ENCODE results near the gene PIGV. TPM values are rescaled to one million over a fixed set of nuclear protein-coding genes. Genes with fewer than 3 reads are reported as not detected.

The PIGV gene
- 30.8 and 31.9 TPM in 2 replicates for total RNA-seq (2021)
- Bru-seq, nascent RNA, result percentile 71 among the genes with signal in this experiment
- BruChase-seq, experiment 1, labeled RNA remaining after a 2-hour chase, result percentile 73 among the genes with signal in this experiment
- percentile 76 among the genes with signal in this experiment for BruChase-seq, experiment 2, labeled RNA remaining after a 6-hour chase
- long read RNA-seq, transcript PIGV-201 (4 exons, 2,367 nt), result major isoform, 11 of 57 reads
- long read RNA-seq, partial matches to known transcripts, result 5 of 57 reads
- long read RNA-seq, other reads (novel, unspliced or antisense), result 38 of 57 reads

DNA sequence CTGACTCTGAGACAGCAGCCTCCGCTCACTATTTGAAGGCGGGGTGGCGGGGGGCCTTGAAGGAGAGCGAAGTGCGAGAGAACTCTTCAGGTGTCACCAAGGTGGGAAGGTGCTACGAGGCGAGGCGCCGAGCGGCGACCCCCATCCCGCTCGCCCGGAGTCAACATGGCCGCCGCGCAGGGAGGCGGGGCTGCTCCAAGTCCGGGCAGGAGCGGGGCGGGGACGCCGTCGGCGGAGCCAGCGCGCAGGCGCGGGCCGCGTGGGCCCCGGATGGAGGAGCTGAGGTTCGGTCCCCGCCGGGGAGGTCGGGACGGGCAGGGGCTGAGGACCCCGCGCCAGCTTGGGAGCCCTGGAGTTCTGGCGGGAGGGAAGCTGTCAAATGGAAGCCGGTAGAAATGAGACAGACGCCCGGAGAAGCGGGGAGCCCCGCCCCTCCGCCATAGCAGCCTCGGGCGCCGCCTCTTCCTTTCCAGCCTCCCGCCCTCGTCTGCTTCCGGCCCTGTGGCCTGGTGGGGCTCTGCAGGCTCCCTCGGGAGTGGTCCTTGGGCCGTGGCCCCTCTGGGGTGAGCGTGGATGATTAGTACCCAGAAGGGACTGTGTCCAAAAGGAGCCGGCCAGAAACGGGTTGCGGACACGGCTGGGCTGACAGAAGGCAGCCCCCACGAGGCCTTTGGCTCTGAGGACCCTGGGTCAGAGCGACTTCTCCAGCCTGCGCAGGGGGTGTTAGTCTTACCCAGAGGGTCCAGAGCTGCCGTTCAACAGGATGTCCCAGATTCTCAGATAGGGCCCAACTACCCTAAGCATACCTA lies at the start of gene PIGV:
TSS of gene PIGV (plus strand) at position 245 of the 809 bp plus-strand sequence. CDS start 2,866 bp downstream, outside the sequence.
- TF ChIP-seq EZH2 (IDR thresholded peaks at IDR 0.05; ENCODE audit: low read depth), result no peak
- H3K27ac ChIP-seq, result peak within 1 kb of the TSS; percentile 92
- no peaks in the 10 kb centered on the region for H3K27me3 ChIP-seq (ENCODE audit: insufficient read depth, low read depth)
- H3K9me3 ChIP-seq (ENCODE audit: insufficient read depth, low read depth), result no peaks in the 10 kb centered on the region
- H3K36me3 ChIP-seq (ENCODE audit: low read depth), result no peaks in the 10 kb centered on the region
- DNase-seq, result peak in 1 of 2 experiments; percentile 84
- peaks cover 42% of the 10 kb centered on the region; the same call in 1 of the 2 replicates for H3F3A ChIP-seq (ENCODE audit: insufficient read depth, low read depth)
- peak within 1 kb of the TSS; percentile 93 for H3K4me3 ChIP-seq
- no TSS peak for BruUV-seq (replicated peaks)
- H4K20me1 ChIP-seq (ENCODE audit: insufficient read depth), result no peaks in the 10 kb centered on the region
- intact Hi-C loops (cut with micrococcal nuclease; ENCODE audit: unreplicated experiment), result loop anchor here (1.0 to 2.0 kb wide), 3 partner anchors 17 to 287 kb away; no protein-coding TSS in a partner anchor
- POLR2A ChIA-PET (ENCODE audit: unreplicated experiment), result interaction anchor here (0.6 to 0.7 kb wide), 7 partner anchors 77 to 95 kb away, joined by 3 to 30 read pairs (median 3); no protein-coding TSS in a partner anchor
- H3K79me2 ChIP-seq (ENCODE audit: low read depth), result peaks cover 20% of the 10 kb centered on the region
- peak within 1 kb of the TSS; percentile 99 for H3K4me2 ChIP-seq
- peaks cover 52% of the 10 kb centered on the region for H3K4me1 ChIP-seq (replicated peaks; ENCODE audit: insufficient read depth)
- H2AFZ ChIP-seq, result peak within 1 kb of the TSS; percentile 81
- CTCF ChIA-PET, result interaction anchor here (0.8 to 2.0 kb wide), 7 partner anchors 64 to 186 kb away, joined by 3 to 22 read pairs (median 6); no protein-coding TSS in a partner anchor
- no peaks in the 10 kb centered on the region for H3K9me2 ChIP-seq (ENCODE audit: insufficient read depth)

DNA sequence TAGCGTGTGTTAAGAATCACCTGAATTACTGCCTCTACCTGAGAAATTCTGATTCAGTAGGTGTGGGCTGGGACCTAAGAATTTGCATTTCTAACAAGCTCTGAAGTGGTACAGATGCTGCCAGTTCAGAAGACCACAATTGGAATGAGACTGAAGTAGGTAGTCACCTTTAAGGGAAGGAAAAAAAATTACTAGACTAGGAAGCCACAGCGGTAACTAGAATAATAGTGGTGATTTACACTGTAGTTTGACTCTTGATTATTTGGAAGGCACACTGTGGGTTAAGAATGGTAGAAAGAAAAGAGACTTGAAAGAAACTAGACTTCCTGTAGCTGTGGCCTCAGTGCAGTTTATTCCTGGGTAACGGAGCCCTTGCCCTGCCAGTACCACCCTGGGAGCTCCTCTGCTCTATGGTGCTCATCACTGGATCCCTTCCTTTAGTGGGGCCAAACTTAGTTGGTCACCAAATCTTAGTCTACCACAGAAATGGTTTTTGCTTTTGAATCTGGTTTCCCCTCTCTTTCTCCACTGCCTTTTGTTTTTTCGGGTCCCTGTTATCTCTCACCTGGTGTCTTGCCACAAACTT lies 48.3 kb upstream of the PIGV start:
- intact Hi-C loops (cut with micrococcal nuclease; ENCODE audit: unreplicated experiment), result no loop called here
- TF ChIP-seq EZH2 (IDR thresholded peaks at IDR 0.05; ENCODE audit: low read depth), result no peak
- TF ChIP-seq, protein P1, sequence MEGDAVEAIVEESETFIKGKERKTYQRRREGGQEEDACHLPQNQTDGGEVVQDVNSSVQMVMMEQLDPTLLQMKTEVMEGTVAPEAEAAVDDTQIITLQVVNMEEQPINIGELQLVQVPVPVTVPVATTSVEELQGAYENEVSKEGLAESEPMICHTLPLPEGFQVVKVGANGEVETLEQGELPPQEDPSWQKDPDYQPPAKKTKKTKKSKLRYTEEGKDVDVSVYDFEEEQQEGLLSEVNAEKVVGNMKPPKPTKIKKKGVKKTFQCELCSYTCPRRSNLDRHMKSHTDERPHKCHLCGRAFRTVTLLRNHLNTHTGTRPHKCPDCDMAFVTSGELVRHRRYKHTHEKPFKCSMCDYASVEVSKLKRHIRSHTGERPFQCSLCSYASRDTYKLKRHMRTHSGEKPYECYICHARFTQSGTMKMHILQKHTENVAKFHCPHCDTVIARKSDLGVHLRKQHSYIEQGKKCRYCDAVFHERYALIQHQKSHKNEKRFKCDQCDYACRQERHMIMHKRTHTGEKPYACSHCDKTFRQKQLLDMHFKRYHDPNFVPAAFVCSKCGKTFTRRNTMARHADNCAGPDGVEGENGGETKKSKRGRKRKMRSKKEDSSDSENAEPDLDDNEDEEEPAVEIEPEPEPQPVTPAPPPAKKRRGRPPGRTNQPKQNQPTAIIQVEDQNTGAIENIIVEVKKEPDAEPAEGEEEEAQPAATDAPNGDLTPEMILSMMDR (conservative IDR thresholded peaks at IDR 0.05), result no peak
- POLR2A ChIA-PET (ENCODE audit: unreplicated experiment), result no interaction called here
- no peak overlapping the region for H3K4me2 ChIP-seq
- H3K9me3 ChIP-seq (ENCODE audit: insufficient read depth, low read depth), result no peaks in the 10 kb centered on the region
- H2AFZ ChIP-seq, result no peak overlapping the region
- H3F3A ChIP-seq (ENCODE audit: insufficient read depth, low read depth), result peaks cover 11% of the 10 kb centered on the region; the same call in 1 of the 2 replicates
- CTCF ChIA-PET, result no interaction called here
- peaks cover 20% of the 10 kb centered on the region for H3K79me2 ChIP-seq (ENCODE audit: low read depth)
- no peaks in the 10 kb centered on the region for H4K20me1 ChIP-seq (ENCODE audit: insufficient read depth)
- no peaks in the 10 kb centered on the region for H3K9me2 ChIP-seq (ENCODE audit: insufficient read depth)
- no peak for DNase-seq
- H3K36me3 ChIP-seq (ENCODE audit: low read depth), result peaks cover 3% of the 10 kb centered on the region
- H3K4me1 ChIP-seq (replicated peaks; ENCODE audit: insufficient read depth), result peaks cover 15% of the 10 kb centered on the region
- no peak overlapping the region for H3K27ac ChIP-seq
- H3K27me3 ChIP-seq (ENCODE audit: insufficient read depth, low read depth), result no peaks in the 10 kb centered on the region
- BruUV-seq (replicated peaks), result no TSS peak
- H3K4me3 ChIP-seq, result no peak overlapping the region

DNA sequence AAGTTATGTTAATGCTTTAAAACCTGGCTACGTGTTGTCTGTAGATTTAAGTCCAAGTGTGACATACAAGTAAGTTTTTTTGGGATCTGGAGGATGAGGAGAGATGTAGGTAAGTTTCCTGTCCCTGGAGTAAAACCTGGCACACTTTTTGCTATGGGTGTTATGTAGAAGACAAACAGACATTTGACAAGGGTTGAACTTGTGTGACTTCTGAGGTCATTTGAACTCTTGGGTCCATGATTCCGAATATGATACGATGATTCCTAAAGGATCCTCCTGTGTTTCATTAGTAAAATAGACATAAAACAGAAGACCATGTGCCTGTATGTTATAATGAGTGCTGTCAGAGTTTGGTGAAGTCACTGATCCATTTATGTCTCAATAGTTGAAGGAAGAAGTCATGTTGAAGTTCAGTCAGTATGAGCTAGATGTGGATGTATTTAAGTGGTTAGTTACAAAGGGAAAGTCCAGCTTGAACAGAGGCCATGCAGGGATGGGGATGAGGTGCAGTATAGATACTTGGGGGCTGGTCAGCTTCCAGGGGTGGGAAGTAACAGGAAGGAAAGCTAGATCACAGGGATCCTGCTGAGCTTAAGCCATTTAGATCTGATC lies 47.6 kb upstream of the PIGV start:
- no peaks in the 10 kb centered on the region for H3K9me2 ChIP-seq (ENCODE audit: insufficient read depth)
- BruUV-seq (replicated peaks), result no TSS peak
- peaks cover 15% of the 10 kb centered on the region for H3K79me2 ChIP-seq (ENCODE audit: low read depth)
- CTCF ChIA-PET, result interaction anchor here (0.5 kb wide), 1 partner anchor 278 kb away, joined by 6 read pairs; no protein-coding TSS in a partner anchor
- H3K4me2 ChIP-seq, result no peak overlapping the region
- no peak for DNase-seq
- H2AFZ ChIP-seq, result no peak overlapping the region
- TF ChIP-seq, protein P1 (conservative IDR thresholded peaks at IDR 0.05), result no peak
- TF ChIP-seq EZH2 (IDR thresholded peaks at IDR 0.05; ENCODE audit: low read depth), result no peak
- intact Hi-C loops (cut with micrococcal nuclease; ENCODE audit: unreplicated experiment), result no loop called here
- peaks cover 4% of the 10 kb centered on the region; the same call in 1 of the 2 replicates for H3F3A ChIP-seq (ENCODE audit: insufficient read depth, low read depth)
- H3K4me3 ChIP-seq, result no peak overlapping the region
- H3K36me3 ChIP-seq (ENCODE audit: low read depth), result peaks cover 3% of the 10 kb centered on the region
- no peak overlapping the region for H3K27ac ChIP-seq
- H3K9me3 ChIP-seq (ENCODE audit: insufficient read depth, low read depth), result no peaks in the 10 kb centered on the region
- no peaks in the 10 kb centered on the region for H4K20me1 ChIP-seq (ENCODE audit: insufficient read depth)
- no peaks in the 10 kb centered on the region for H3K27me3 ChIP-seq (ENCODE audit: insufficient read depth, low read depth)
- H3K4me1 ChIP-seq (replicated peaks; ENCODE audit: insufficient read depth), result peaks cover 8% of the 10 kb centered on the region
- POLR2A ChIA-PET (ENCODE audit: unreplicated experiment), result no interaction called here

All from PC-9 (cell line).